Measurements from ENCODE around the gene PUS1.
"Not testable (repeated sequence)": the region's sequence is repeated elsewhere in the genome, so short reads cannot be mapped to it uniquely, and the experiment has no call there.

The PUS1 gene

GRCh38 chr12:131946757-131947156 is 17.7 kb downstream of the PUS1 start:
- TF ChIP-seq CTCF (IDR thresholded peaks at IDR 0.05), result no peak

GRCh38 chr12:131947482-131948027 is 18.5 kb downstream of the PUS1 start:
- Histone ChIP-seq H3K4me1 (ENCODE audit: control insufficient read depth in 1 of 2, insufficient read depth in 1 of 2, low read depth in 1 of 2, low read length in 1 of 2) (peaks cover 23% of the 10 kb centered on the region in 2 experiments), H3K27ac (no peak overlapping the region), H3K36me3 (no peaks in the 10 kb centered on the region), H3K9me3 (no peaks in the 10 kb centered on the region), H3K4me3 (ENCODE audit: low read depth in 1 of 2, low read length in 1 of 2) (no peak overlapping the region), H3K27me3 (no peaks in the 10 kb centered on the region)
- TF ChIP-seq CTCF (IDR thresholded peaks at IDR 0.05), result no peak

More at GRCh38 chr12:131946757-131947156, 17.7 kb downstream of the PUS1 start:
- peaks cover 3% of the 10 kb centered on the region for H3K36me3 ChIP-seq
- H3K4me3 ChIP-seq (ENCODE audit: low read depth in 1 of 2, low read length in 1 of 2), result no peak overlapping the region
- H3K27me3 ChIP-seq, result no peaks in the 10 kb centered on the region
- H3K27ac ChIP-seq, result no peak overlapping the region
- peaks cover 18 to 23% of the 10 kb centered on the region in 2 experiments for H3K4me1 ChIP-seq (ENCODE audit: control insufficient read depth in 1 of 2, insufficient read depth in 1 of 2, low read depth in 1 of 2, low read length in 1 of 2)
- H3K9me3 ChIP-seq, result no peaks in the 10 kb centered on the region

- Histone ChIP-seq H3K4me1 (ENCODE audit: control insufficient read depth in 1 of 2, insufficient read depth in 1 of 2, low read depth in 1 of 2, low read length in 1 of 2) (peaks cover 23% of the 10 kb centered on the region in 2 experiments), H3K27me3 (no peaks in the 10 kb centered on the region), H3K36me3 (no peaks in the 10 kb centered on the region), H3K27ac (no peak overlapping the region), H3K9me3 (no peaks in the 10 kb centered on the region), H3K4me3 (ENCODE audit: low read depth in 1 of 2, low read length in 1 of 2) (no peak overlapping the region)
- TF ChIP-seq CTCF (IDR thresholded peaks at IDR 0.05), result no peak
These were observed 19.2 kb downstream of the PUS1 start for GRCh38 chr12:131948166-131948712.

- H3K9me3 ChIP-seq, H3K36me3 ChIP-seq, H3K27me3 ChIP-seq: not testable (repeated sequence)
- Histone ChIP-seq H3K27ac (peak overlapping the region; percentile 84), H3K4me1 (ENCODE audit: control insufficient read depth in 1 of 2, insufficient read depth in 1 of 2, low read depth in 1 of 2, low read length in 1 of 2) (peaks cover 23% of the 10 kb centered on the region in 2 experiments), H3K4me3 (ENCODE audit: low read depth in 1 of 2, low read length in 1 of 2) (peak overlapping the region; percentile 82 to 90)
These were observed 19.8 kb downstream of the PUS1 start for GRCh38 chr12:131948713-131949430.

DNA sequence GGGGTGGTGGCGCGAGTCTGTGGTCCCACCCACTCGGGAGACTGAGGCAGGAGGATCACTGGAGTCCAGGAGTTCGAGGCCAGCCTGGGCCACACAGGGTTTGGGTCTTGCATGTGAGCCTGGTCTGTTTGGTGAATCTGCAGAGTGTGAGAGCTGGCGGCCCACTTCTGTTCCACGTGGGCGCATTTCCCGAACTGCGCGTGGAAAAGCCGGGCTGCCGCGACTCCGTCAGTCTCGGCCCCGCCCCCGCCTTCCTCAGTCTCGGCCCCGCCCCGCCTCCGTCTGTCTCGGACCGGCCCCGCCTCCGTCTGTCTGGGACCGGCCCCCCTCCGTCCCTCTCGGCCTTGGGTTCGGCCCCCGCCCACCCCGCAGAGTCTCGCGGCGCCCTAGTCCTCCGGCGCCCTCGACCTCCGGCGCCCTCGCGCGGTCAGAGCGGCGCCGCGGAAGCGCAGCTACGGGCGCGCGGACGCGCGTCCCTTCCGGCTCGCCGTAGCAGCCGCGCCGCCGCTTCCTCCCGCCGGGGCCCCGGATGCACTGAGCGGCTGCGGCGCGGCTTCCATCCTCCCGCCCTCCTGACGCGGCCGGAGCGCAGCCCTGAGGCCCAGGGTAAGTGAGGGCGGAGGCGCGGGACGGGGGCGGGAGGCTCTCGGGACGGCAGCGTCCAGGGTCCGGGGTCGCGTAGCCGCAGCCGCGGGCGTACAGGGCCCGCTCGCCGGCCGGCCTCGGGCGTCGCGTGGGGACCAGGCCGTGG is 20.5 kb downstream of the PUS1 start, which contains the start of gene EP400:
Gene EP400, plus strand, starts transcription at position 512 of the 751 bp plus-strand sequence. CDS start 10,678 bp downstream, outside the sequence.
- no peaks in the 10 kb centered on the region for H3K36me3 ChIP-seq
- peak within 1 kb of the TSS; percentile 84 for H3K27ac ChIP-seq
- H3K4me3 ChIP-seq (ENCODE audit: low read depth in 1 of 2, low read length in 1 of 2), result peak within 1 kb of the TSS; percentile 82 to 90
- peak; percentile 92 for TF ChIP-seq CTCF (IDR thresholded peaks at IDR 0.05)
- H3K9me3 ChIP-seq, result no peaks in the 10 kb centered on the region
- H3K27me3 ChIP-seq, result no peaks in the 10 kb centered on the region
- peaks cover 23% of the 10 kb centered on the region in 2 experiments for H3K4me1 ChIP-seq (ENCODE audit: control insufficient read depth in 1 of 2, insufficient read depth in 1 of 2, low read depth in 1 of 2, low read length in 1 of 2)

All from neutrophil (primary cell).